Stimulated activated memory B cell treated with anti-CD40 and anti-IgM and Interleukin-4, amounts not matched to agents 10 μg/mL and 1 μg/mL and 100 μg/mL, for 72 hours (primary cell): ENCODE measurements around the gene TOMM20.
"Not testable (repeated sequence)": the region's sequence is repeated elsewhere in the genome, so short reads cannot be mapped to it uniquely, and the experiment has no call there.

ENCODE experiments used
- ATAC-seq: fragments of 150-1000 bp; cut with Tn5 transposase; 2 replicates; pipeline ENCODE4 v1.10.0; 2021
- H3K27ac Mint-ChIP-seq: one replicate; pipeline ENCODE4 v1.8.0; 2022; ENCODE audit warnings: mild to moderate bottlenecking, mixed read lengths
- H3K27me3 Mint-ChIP-seq: one replicate; pipeline ENCODE4 v1.8.0; 2022; ENCODE audit warnings: mixed read lengths
- H3K36me3 Mint-ChIP-seq: one replicate; pipeline ENCODE4 v1.8.0; 2022; ENCODE audit warnings: mixed read lengths
- H3K4me1 Mint-ChIP-seq: one replicate; pipeline ENCODE4 v1.8.0; 2022; ENCODE audit warnings: mixed read lengths
- H3K4me3 Mint-ChIP-seq: one replicate; pipeline ENCODE4 v1.8.0; 2022; ENCODE audit warnings: mild to moderate bottlenecking, moderate library complexity, mixed read lengths
- H3K9me3 Mint-ChIP-seq: one replicate; pipeline ENCODE4 v1.8.0; 2022; ENCODE audit warnings: mixed read lengths

Gene TOMM20

DNA sequence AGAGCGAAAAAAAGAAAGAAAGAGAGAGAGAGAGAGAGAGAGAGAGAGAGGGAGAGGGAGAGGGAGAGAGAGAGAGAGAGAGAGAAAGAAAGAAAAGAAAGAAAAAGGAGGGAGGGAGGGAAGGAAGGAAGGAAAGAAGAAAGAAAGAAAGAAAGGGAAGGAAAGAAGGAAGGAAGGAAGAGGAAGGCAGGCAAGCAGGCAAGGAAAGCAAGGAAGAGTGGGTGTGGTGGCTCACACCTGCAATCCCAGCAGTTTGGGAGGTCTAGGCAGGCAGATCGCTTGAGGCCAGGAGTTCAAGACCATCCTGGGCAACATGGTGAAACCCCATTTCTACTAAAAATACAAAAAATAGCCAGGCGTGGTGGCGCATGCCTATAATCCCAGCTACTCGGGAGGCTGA, 47.8 kb downstream of the TOMM20 start:
- H3K4me1 Mint-ChIP-seq = peaks cover 18% of the 10 kb centered on the region
- ATAC-seq, H3K27ac Mint-ChIP-seq, H3K27me3 Mint-ChIP-seq, H3K36me3 Mint-ChIP-seq, H3K9me3 Mint-ChIP-seq, H3K4me3 Mint-ChIP-seq: not testable (repeated sequence)

DNA sequence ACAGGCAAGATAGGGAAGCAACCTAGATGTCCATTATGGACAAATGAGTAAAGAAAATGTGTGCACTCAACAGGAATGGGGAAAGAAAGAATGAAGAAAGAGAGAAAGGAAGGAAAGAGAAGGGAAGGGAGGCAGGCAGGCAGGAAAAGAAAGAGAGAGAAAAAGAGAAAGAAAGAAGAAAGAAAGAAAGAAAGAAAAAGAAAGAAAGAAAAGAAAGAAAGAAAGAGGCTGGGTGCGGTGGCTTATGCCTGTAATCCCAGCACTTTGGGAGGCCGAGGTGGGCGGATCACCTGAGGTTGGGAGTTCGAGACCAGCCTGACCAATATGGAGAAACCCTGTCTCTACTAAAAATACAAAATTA, 48.4 kb downstream of the TOMM20 start:
- peaks cover 23% of the 10 kb centered on the region for H3K4me1 Mint-ChIP-seq
- H3K27ac Mint-ChIP-seq, H3K9me3 Mint-ChIP-seq, H3K36me3 Mint-ChIP-seq, H3K4me3 Mint-ChIP-seq, H3K27me3 Mint-ChIP-seq, ATAC-seq: not testable (repeated sequence)

DNA sequence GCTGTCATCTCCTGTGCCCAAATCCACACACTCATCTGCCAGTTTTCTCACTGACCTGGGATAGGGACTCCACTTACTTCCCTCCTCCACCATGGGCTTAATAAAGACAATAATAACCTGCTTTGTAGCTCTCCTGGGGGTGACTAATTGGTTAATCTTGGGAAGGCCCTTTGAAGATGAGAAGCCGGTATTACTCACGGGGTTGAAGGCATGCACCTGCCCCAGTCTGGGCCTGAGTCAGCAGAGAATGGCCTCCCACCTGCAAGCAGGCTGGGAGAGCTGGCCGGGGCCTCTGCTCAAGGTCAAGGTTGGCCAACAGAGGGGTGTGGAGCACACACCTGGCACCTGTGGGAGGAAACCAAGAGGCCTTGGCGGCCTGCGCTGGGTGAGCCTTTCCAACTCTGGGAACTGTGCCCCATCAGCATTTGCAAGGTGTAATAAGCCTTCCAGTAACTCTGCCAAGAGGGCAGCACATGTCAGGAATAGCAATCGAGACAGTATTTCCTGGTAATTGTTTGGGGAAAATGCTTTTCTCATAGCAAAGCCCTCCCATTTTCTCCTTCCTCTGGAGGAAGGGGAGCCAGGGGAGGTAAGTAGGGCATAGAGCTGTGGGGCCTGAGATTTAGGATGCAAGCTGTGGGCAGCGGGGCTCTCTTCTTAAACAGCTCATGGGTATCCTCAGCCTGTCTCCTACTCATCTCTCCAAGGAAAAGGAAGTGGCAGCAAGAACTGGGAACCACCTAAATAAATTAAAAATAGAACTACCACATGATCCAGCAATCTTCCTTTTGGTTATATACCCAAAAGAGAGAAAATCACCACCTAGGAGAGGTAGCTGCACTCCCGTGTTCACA, 49.0 kb downstream of the TOMM20 start:
- peak; percentile 2 for ATAC-seq
- Mint-ChIP-seq H3K4me1 (peaks cover 29% of the 10 kb centered on the region), H3K9me3 (no peaks in the 10 kb centered on the region), H3K36me3 (no peaks in the 10 kb centered on the region), H3K4me3 (no peak overlapping the region), H3K27ac (no peak overlapping the region), H3K27me3 (no peaks in the 10 kb centered on the region)

DNA sequence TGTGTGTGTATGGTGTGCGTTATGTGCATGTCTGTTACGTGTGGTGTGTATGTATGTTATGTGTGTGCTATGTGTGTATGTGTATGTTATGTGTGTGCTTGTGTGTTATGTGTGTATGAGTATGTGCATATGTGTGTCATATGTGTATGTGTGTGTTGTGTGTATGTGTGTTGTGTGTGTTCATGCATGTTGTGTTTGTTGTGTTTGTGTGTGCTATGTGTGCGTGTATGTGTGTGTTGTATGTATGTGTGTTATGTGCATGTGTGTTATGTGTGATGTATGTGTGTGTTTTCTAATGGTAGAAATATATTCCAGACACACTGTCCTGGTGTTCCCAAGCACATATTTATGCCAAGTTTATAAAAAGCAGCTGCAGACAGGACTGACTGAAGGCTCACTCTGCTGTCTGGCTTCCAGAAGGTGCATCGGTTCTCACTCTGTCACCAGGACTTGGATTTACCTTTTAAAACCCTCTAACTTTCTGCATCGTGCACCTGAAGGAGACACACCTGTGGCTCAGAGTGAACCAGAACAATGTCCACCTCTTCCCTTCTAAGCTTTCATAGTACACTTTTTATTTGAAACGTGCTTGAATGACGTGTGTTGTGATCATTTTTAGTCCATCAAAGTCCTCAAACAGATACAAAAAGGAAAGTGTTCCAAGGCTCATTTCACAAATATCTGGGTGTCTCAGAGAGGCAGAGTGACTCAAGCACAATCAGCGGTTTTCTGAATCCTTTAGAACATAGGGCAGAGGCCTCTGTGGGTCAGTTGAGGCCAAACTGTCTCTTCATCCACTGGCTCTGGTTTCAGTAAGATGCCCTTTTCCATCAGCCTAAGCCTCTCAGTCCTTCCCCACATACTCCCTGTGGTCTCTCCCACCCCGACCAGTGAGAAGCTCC, 49.9 kb downstream of the TOMM20 start:
- H3K27me3 Mint-ChIP-seq = no peaks in the 10 kb centered on the region
- H3K9me3 Mint-ChIP-seq = no peaks in the 10 kb centered on the region
- peaks cover 35% of the 10 kb centered on the region for H3K4me1 Mint-ChIP-seq
- H3K36me3 Mint-ChIP-seq = no peaks in the 10 kb centered on the region
- no peak overlapping the region for H3K4me3 Mint-ChIP-seq
- ATAC-seq = no peak
- H3K27ac Mint-ChIP-seq = no peak overlapping the region

DNA sequence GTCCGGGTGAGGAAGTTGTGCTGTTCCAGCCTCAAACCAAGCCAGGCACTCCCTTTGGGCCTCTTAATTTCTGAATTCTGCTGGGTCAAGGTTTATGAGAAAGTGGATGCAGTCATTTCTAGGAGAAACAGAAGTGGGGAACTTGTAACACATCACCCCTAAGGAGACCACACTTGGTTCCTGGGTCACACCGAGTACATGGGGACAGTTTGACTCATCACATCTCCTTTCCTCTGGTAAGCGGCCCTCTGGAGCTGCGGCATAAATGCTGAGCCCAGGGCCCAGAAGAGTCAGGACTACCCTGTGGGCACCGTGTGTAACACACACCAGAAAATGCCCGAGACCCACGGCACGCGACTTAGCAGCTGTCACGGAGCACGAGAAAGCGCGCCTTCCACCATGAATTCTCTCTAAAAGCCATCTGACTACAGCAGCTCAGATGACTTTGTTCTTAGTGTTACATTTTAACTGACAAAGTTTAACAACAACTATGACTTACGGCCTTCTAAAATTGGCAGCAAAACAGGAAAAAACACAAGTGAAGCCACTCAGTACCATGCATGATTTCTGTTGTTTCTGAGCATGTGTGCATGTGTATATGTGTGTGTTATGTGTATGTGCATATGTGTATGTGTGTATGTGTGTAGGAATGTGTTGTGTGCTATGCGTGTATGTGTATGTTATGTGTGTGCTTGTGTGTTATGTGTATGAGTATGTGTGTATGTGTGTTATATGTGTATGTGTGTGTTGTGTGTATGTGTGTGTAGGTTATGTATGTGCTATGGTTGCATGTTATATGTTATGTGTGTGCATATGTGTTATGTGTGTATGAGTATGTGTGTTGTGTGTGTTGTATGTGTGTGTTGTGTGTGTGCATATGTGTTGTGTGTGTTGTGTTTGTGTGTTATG, 50.8 kb downstream of the TOMM20 start:
- Mint-ChIP-seq H3K4me1 (peaks cover 31% of the 10 kb centered on the region), H3K27ac (no peak overlapping the region), H3K4me3 (no peak overlapping the region), H3K36me3 (no peaks in the 10 kb centered on the region), H3K9me3 (no peaks in the 10 kb centered on the region), H3K27me3 (no peaks in the 10 kb centered on the region)
- ATAC-seq = peak; percentile 48

DNA sequence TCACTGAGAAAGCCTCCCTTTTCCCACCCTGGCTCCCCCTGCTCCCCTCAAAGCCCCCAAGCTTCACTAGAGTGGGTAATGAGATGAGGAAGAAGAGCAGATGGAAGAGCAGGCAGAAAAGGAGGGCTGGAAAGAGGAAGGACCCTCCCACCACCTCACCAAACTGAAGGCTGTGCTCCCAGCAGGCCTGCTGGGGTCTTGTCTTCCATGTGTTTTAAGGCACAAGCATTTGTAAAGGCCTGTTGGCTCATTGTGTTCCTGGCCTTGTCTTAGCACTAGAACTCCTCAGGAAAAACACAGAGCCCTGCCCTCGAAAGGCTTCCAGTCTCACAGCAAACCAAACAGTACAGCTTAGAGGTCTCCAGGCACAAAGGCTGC, 51.5 kb downstream of the TOMM20 start:
- H3K9me3 Mint-ChIP-seq = no peaks in the 10 kb centered on the region
- ATAC-seq = no peak
- no peaks in the 10 kb centered on the region for H3K36me3 Mint-ChIP-seq
- no peaks in the 10 kb centered on the region for H3K27me3 Mint-ChIP-seq
- peaks cover 30% of the 10 kb centered on the region for H3K4me1 Mint-ChIP-seq
- H3K27ac Mint-ChIP-seq = no peak overlapping the region
- no peak overlapping the region for H3K4me3 Mint-ChIP-seq

DNA sequence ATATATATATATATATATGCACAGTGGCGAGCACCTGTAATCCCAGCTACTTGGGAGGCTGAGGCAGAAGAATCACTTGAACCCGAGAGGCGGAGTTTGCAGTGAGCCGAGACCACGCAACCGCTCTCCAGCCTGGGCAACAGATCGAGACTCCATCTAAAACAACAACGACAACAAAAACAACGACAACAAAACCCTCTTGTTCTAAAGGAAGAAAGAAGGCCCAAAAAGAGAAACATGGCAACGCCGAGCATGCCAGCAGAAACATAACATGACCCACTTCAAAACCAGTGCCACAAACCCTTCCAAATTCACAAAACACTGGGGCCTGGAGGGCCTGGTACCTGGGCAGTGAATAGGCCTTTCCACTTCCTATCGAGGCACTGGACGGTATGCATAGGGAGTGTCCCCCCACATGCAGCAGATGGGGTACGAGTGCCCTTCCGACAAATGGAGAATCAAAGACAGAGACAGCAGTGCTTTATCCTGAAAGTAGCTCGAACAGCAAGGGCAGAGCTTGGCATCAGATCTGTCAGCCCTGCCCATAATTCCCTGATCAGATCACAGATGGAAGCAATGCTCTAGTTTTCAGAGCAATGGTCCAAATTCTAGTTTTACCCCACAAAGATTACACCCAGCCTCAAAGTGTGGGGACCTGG, 52.0 kb downstream of the TOMM20 start:
- Mint-ChIP-seq H3K9me3 (no peaks in the 10 kb centered on the region), H3K4me3 (no peak overlapping the region), H3K27me3 (no peaks in the 10 kb centered on the region), H3K36me3 (no peaks in the 10 kb centered on the region), H3K27ac (no peak overlapping the region), H3K4me1 (peaks cover 30% of the 10 kb centered on the region)
- ATAC-seq = no peak

DNA sequence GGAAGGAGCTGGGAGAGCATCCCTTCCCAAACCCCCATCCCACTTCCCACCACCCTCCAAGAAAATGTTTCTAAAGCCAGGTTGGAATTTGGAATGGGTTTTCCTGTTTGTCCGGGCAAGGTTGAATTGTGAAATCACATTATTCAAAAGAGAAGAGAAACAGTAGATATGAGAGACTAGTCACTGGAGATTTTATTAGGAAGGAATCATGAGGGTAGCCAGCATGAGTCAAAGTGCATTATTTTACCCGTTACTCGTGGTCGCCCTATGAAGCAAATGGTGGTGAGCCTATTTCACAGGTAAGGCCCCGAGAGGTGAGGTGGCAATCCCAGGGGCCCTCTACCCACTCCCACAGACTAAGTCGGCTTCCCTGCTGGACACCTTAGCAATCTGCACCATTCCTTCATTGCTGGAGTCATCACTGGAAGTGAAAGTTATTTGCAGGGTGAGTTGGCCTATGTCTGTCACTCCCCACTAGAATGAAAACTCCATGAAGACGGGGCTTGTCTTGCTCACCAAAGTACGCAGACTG, 52.8 kb downstream of the TOMM20 start:
- Mint-ChIP-seq H3K4me1 (peaks cover 30% of the 10 kb centered on the region), H3K4me3 (peak overlapping the region; percentile 69), H3K9me3 (no peaks in the 10 kb centered on the region), H3K27me3 (no peaks in the 10 kb centered on the region), H3K27ac (no peak overlapping the region), H3K36me3 (no peaks in the 10 kb centered on the region)
- peak; percentile 6 for ATAC-seq

DNA sequence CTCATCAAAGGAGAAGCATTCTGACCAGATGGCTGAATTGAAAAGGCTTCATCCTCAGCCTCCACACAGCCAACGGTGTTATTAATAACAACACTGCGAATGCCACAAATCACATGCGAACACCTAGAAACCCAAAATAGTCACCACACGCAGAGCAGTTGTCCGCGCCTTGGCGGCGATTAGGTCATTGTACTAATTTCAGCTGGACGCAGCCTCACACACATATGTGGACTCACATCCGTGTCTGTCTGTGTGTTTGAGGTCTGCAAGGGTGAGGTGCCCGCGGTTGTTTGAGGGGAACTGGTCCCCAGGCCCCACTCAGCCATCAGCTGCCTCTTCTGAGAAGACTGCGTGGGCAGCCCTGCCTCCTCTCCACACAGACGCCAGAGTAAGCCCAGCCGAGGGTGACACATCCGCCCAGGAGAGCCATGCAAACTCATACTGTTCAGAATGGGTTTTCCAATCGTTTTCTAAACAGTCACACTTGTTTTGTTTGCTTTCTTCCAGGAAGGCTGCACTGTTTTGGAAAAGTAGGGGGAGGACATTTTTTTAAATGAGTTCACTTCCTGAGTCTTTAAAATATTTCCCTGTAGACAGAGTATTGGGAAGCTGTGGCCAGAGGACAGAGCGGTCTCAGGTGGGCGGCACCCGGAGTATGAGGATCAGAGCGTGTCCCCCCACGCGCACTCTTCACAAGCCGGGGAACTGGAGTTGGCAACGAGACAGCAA, 53.4 kb downstream of the TOMM20 start:
- H3K4me3 Mint-ChIP-seq = peak overlapping the region; percentile 69
- no peaks in the 10 kb centered on the region for H3K9me3 Mint-ChIP-seq
- no peaks in the 10 kb centered on the region for H3K27me3 Mint-ChIP-seq
- peaks cover 30% of the 10 kb centered on the region for H3K4me1 Mint-ChIP-seq
- no peak overlapping the region for H3K27ac Mint-ChIP-seq
- no peaks in the 10 kb centered on the region for H3K36me3 Mint-ChIP-seq
- ATAC-seq = peak; percentile 91

DNA sequence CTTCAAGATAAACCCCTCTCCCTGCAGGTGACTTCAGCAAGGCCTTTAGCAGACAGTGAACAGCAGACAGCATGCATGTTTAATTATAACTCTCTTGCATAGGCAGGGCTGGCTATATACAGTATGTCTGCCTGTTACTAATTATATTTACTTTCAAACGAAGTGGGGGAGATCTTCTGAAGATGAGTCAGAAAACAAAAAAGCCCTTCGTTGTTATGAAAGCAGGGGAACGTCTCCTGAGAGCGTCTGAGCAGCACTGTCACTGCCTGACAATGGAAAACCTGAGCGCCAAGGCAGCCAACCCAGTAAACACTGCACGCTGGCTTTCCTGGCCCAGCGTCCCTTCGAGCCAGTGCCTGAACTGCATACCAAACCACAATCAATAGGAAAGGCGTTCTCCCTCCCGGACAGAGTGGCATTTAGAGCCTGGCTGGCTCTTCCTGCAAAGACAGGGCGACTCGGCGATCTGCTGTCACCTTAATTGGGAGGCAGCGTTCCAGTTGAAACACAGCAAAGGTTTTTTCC, 54.1 kb downstream of the TOMM20 start:
- ATAC-seq = peak; percentile 76

DNA sequence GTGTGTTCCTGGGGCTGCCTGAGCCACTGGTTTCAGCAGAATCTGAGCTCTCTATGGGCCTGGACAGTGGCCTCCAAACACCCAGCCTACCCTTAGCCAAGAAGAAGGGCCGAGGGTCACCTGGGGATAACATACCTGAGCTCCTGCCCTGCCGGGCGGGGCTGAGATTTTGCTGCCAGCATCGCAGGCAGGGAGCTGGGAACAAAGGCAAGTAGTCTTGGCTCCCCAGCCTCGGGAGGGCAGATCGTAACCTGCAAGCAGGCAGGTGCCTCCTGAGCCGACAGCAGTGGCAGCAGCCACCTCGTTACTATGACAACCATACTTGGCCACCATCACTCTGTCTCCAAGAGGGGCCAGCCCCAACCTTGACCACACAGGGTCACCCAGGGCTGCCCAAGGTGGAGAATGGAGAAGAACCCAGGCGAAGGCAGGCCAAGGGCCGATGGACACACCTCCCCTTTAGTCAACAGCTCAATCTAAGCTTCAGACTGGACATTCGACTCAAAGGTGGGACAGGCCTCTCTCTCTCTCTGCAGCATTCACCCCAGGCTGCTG, 54.6 kb downstream of the TOMM20 start:
- Mint-ChIP-seq H3K27ac (no peak overlapping the region), H3K27me3 (no peaks in the 10 kb centered on the region), H3K4me3 (peak overlapping the region; percentile 69), H3K36me3 (no peaks in the 10 kb centered on the region), H3K4me1 (peaks cover 30% of the 10 kb centered on the region), H3K9me3 (no peaks in the 10 kb centered on the region)
- no peak for ATAC-seq

More for the DNA sequence above, 54.1 kb downstream of the TOMM20 start:
- Mint-ChIP-seq H3K4me3 (peak overlapping the region; percentile 69), H3K36me3 (no peaks in the 10 kb centered on the region), H3K4me1 (peaks cover 30% of the 10 kb centered on the region), H3K9me3 (no peaks in the 10 kb centered on the region), H3K27me3 (no peaks in the 10 kb centered on the region), H3K27ac (no peak overlapping the region)

DNA sequence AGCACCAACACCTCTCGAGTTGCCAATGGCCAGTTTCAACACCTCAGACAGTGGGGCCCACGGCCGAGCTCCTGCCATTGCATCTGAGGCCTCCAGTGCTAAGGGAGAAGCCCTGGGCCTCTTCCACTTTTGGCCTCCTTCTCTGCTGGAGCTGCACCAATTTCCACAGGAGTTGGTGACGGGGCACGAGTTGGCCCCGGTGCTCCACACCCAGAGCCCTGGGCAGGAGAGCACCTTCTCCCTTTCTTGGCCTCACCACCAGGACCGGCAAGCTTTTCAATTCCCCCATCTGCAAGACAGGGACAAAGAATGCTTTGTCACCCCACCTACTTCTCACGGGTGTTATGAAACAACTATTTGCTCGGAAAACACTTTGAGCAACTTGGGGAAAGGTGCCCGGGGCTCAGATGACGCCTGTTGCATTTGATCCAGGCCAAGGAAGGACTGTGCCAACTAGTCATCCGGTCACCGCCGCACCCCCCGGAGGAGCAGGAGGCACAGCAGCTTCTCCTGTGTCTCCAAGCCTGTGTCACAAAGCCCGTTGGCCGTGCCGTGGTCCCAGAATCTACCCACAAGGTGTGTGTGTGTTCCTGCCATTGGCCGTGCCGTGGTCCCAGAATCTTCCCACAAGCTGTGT, 55.2 kb downstream of the TOMM20 start:
- Mint-ChIP-seq H3K4me1 (peaks cover 30% of the 10 kb centered on the region), H3K36me3 (no peaks in the 10 kb centered on the region), H3K27ac (no peak overlapping the region), H3K9me3 (no peaks in the 10 kb centered on the region), H3K4me3 (no peak overlapping the region), H3K27me3 (no peaks in the 10 kb centered on the region)
- ATAC-seq = no peak

DNA sequence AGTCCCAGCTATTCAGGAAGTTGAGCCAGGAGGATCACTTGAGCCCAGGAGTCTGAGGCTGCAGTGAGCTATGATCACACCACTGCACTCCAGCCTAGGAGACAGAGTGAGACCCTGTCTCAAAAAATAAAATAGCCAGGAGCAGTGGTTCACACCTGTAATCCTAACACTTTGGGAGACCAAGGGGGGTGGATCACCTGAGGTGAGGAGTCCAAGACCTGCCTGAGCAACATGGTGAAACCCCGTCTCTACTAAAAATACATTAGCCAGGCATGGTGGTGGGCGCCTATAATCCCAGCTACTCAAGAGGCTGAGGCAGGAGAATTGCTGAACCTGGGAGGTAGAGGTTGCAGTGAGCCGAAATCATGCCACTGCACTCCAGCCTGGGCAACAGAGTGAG, 56.1 kb downstream of the TOMM20 start:
- Mint-ChIP-seq H3K27ac (peak overlapping the region; percentile 36), H3K4me1 (peaks cover 31% of the 10 kb centered on the region)
- ATAC-seq, H3K9me3 Mint-ChIP-seq, H3K4me3 Mint-ChIP-seq, H3K27me3 Mint-ChIP-seq, H3K36me3 Mint-ChIP-seq: not testable (repeated sequence)
